K562 (cell line): ENCODE data around the gene SIGLEC6. TPM values are rescaled to one million over a fixed set of nuclear protein-coding genes. Genes with fewer than 3 reads are reported as not detected.

Experiments
- BCL6 ChIP-seq: fragments of 250-450 bp; sonication (Bioruptor Pico); IDR thresholded peaks from 2 replicates; pipeline ENCODE4 v1.4.0; 2020
- CEBPG ChIP-seq, 3 experiments: fragments of 200-800 bp in 1 of 3; sonication (Bioruptor generic) in 1 of 3; sonication (generic) in 1 of 3; formaldehyde crosslinking in 1 of 3; IDR thresholded peaks in 2 of 3; conservative IDR thresholded peaks in 1 of 3; 2 replicates each; pipeline versions ENCODE4 v1.6.1 to v1.8.0; 2016 to 2022; ENCODE audit warnings: missing compliant biosample characterization in 2 of 3, missing genetic modification characterization in 2 of 3, mild to moderate bottlenecking in 1 of 3, missing genetic modification reagents in 1 of 3
- E2F5 ChIP-seq: sonication (generic); formaldehyde crosslinking; IDR thresholded peaks from 2 replicates; pipeline ENCODE4 v1.8.0; 2022; ENCODE audit warnings: mild to moderate bottlenecking, missing genetic modification reagents
- ELF2 ChIP-seq: fragments of 250-450 bp; sonication (Bioruptor Pico); IDR thresholded peaks from 2 replicates; pipeline ENCODE4 v1.5.0; 2021; ENCODE audit warnings: mild to moderate bottlenecking
- ETV1 ChIP-seq: fragments of 450-650 bp; conservative IDR thresholded peaks from 2 replicates; pipeline ENCODE4 v1.6.1; 2016; ENCODE audit warnings: missing genetic modification characterization, control low read depth, low read depth, missing compliant biosample characterization
- FOXA1 ChIP-seq: fragments of 450-650 bp; IDR thresholded peaks from 2 replicates; pipeline ENCODE4 v1.6.1; 2016; ENCODE audit warnings: mild to moderate bottlenecking, borderline replicate concordance
- FOXP4 ChIP-seq: sonication (generic); formaldehyde crosslinking; IDR thresholded peaks from 2 replicates; pipeline ENCODE4 v1.8.0; 2022; ENCODE audit warnings: mild to moderate bottlenecking, missing genetic modification reagents, borderline replicate concordance
- GABPB1 ChIP-seq: sonication (generic); formaldehyde crosslinking; IDR thresholded peaks from 2 replicates; pipeline ENCODE4 v1.8.0; 2022; ENCODE audit warnings: mild to moderate bottlenecking, missing genetic modification reagents
- HMBOX1 ChIP-seq: sonication (generic); IDR thresholded peaks from 2 replicates; pipeline ENCODE4 v1.6.1; 2016
- KDM2B ChIP-seq: fragments of 250-450 bp; sonication (Bioruptor Pico); IDR thresholded peaks from 2 replicates; pipeline ENCODE4 v1.8.0; 2021; ENCODE audit warnings: mild to moderate bottlenecking, moderate library complexity
- MEF2D ChIP-seq: conservative IDR thresholded peaks from 2 replicates; pipeline ENCODE4 v1.6.1; 2016; ENCODE audit warnings: low read depth, missing genetic modification characterization, missing compliant biosample characterization
- POU5F1 ChIP-seq: fragments of 150-350 bp; IDR thresholded peaks from 2 replicates; pipeline ENCODE4 v1.6.1; 2014; ENCODE audit warnings: borderline replicate concordance, low read length, low read depth, mild to moderate bottlenecking; ENCODE audit not compliant: partially characterized antibody
- SAFB2 ChIP-seq: fragments of 200-400 bp; formaldehyde crosslinking; IDR thresholded peaks from 2 replicates; pipeline ENCODE4 v1.6.1; 2018; ENCODE audit warnings: borderline replicate concordance, low read length, low read depth, moderate library complexity; ENCODE audit not compliant: severe bottlenecking
- USF1 ChIP-seq: sonication (generic); formaldehyde crosslinking; IDR thresholded peaks from 2 replicates; pipeline ENCODE4 v1.9.0; 2022; ENCODE audit warnings: mild to moderate bottlenecking, missing genetic modification reagents
- VEZF1 ChIP-seq: fragments of 200-800 bp; sonication (Bioruptor generic); IDR thresholded peaks from 2 replicates; pipeline ENCODE4 v1.6.1; 2017; ENCODE audit warnings: missing genetic modification characterization, missing compliant biosample characterization
- ZEB2 ChIP-seq: fragments of 450-650 bp; IDR thresholded peaks from 2 replicates; pipeline ENCODE4 v1.6.1; 2016
- ZNF232 ChIP-seq: sonication (generic); formaldehyde crosslinking; IDR thresholded peaks from 2 replicates; pipeline ENCODE4 v1.8.0; 2022; ENCODE audit warnings: mild to moderate bottlenecking, missing genetic modification reagents
- polyA plus RNA-seq, 8 experiments: library from polyadenylated mRNA; depleted of rRNA in 4 of 8; stranded (reverse) in 5 of 8; unstranded in 3 of 8; fragments of >200 nt; fragmentation: Nextera tagmentation in 2 of 8; fragmentation: Illumina TruSeq in 1 of 8; extraction: Ambion mirVana in 2 of 8; extraction: Trizol in 1 of 8; gene quantifications; 2 replicates each; pipeline versions ENCODE4 v1.2.1 to v1.2.3, GENCODE V29; 2011 to 2014; ENCODE audit warnings: inconsistent platforms in 1 of 8, missing spikeins in 1 of 8
- total RNA-seq, 7 experiments: library from RNA; depleted of rRNA in 6 of 7; stranded (reverse); fragments of >200 nt in 6 of 7; fragmentation: Illumina TruSeq in 2 of 7; extraction: Trizol in 2 of 7; gene quantifications; 2 replicates each; pipeline versions ENCODE4 v1.2.1 to v1.2.3, GENCODE V29; 2011 to 2021; ENCODE audit warnings: low replicate concordance in 1 of 7

The SIGLEC6 gene
- total and polyA plus RNA-seq, 9 of the 15 experiments (the other 6 are each of a cell fraction or from before 2014, with no cell fraction given): 0.03 to 17.5 (median 0.71) TPM

GRCh38 chr19:51546650-51547396 lies 15.4 kb upstream of the SIGLEC6 start (continued):
- TF ChIP-seq POU5F1 (no peak), KDM2B (no peak), GABPB1 (CRISPR knock-in tag) (peak; percentile 47; the same call in 1 of the 2 replicates), SAFB2 (no peak), E2F5 (CRISPR knock-in tag) (no peak), BCL6 (CRISPR knock-in tag) (no peak), ETV1 (tag) (peak; percentile 95), CEBPG (CRISPR knock-in tag; IDR thresholded peaks at IDR 0.05) (no peak), CEBPG (tag; conservative IDR thresholded peaks at IDR 0.05 in 1 of 2, IDR thresholded peaks at IDR 0.05 in 1 of 2) (peak; percentile 53 to 77; a peak in 3 of 4 replicates), MEF2D (no peak; the same call in 1 of the 2 replicates), USF1 (no peak), FOXP4 (CRISPR knock-in tag) (no peak), FOXA1 (no peak), HMBOX1 (peak; percentile 87; the same call in 1 of the 2 replicates), ELF2 (CRISPR knock-in tag) (0 out of 2 replicates have a peak, but pooled peaks have one; percentile 21), ZEB2 (peak; percentile 77), VEZF1 (CRISPR knock-in tag) (peak; percentile 78), ZNF232 (CRISPR knock-in tag) (no peak)
